NCI-H2107 treated with DMSO at 0.1 percent for 48 hours (cell line): ENCODE measurements around the gene DENND5A.
"Not testable (repeated sequence)": the region's sequence is repeated elsewhere in the genome, so short reads cannot be mapped to it uniquely, and the experiment has no call there.

Experiments used
- DNase-seq: peaks from one replicate; lab custom pipeline; 2025; ENCODE audit not compliant: unreplicated experiment; lab: John Stamatoyannopoulos, UW

DENND5A gene

GRCh38 chr11:9266132-9266736 lies 1.1 kb upstream of the DENND5A start:
- DNase-seq = no peak

GRCh38 chr11:9264316-9265210 lies 587 bp downstream of the DENND5A start:
- no peak for DNase-seq

- DNase-seq = no peak
Observed at GRCh38 chr11:9263840-9264315, 1.3 kb downstream of the DENND5A start.

GRCh38 chr11:9260838-9261146 lies 4.4 kb downstream of the DENND5A start:
- not testable (repeated sequence) for DNase-seq

- no peak for DNase-seq
Observed at GRCh38 chr11:9259981-9260837, 4.9 kb downstream of the DENND5A start.

- not testable (repeated sequence) for DNase-seq
Observed at GRCh38 chr11:9258279-9258678, 6.9 kb downstream of the DENND5A start.

- no peak for DNase-seq
Observed at GRCh38 chr11:9254416-9254815, 10.7 kb downstream of the DENND5A start.

GRCh38 chr11:9253086-9253485 lies 12.1 kb downstream of the DENND5A start:
- DNase-seq = no peak

- no peak for DNase-seq
Observed at GRCh38 chr11:9251311-9251710, 13.8 kb downstream of the DENND5A start.

GRCh38 chr11:9250139-9250582 lies 15.0 kb downstream of the DENND5A start:
- peak; percentile 55 for DNase-seq

GRCh38 chr11:9249252-9249651 lies 15.9 kb downstream of the DENND5A start:
- no peak for DNase-seq

GRCh38 chr11:9247863-9248262 lies 17.3 kb downstream of the DENND5A start:
- no peak for DNase-seq

- not testable (repeated sequence) for DNase-seq
Observed at GRCh38 chr11:9236242-9236641, 28.9 kb downstream of the DENND5A start.

- DNase-seq = no peak
Observed at GRCh38 chr11:9232482-9232881, 32.7 kb downstream of the DENND5A start.

GRCh38 chr11:9231848-9232177 lies 33.3 kb downstream of the DENND5A start:
- no peak for DNase-seq

- DNase-seq = no peak
Observed at GRCh38 chr11:9230296-9230695, 34.9 kb downstream of the DENND5A start.

GRCh38 chr11:9228091-9228490 lies 37.1 kb downstream of the DENND5A start:
- no peak for DNase-seq

GRCh38 chr11:9225748-9226298 lies 39.3 kb downstream of the DENND5A start:
- DNase-seq = no peak

GRCh38 chr11:9222654-9223053 lies 42.5 kb downstream of the DENND5A start:
- no peak for DNase-seq

- DNase-seq = not testable (repeated sequence)
Observed at GRCh38 chr11:9220853-9221252, 44.3 kb downstream of the DENND5A start.

- no peak for DNase-seq
Observed at GRCh38 chr11:9219572-9219971, 45.6 kb downstream of the DENND5A start.
